Measurements from ENCODE around the gene TGFB1. TPM values are rescaled to one million over a fixed set of nuclear protein-coding genes. Genes with fewer than 3 reads are reported as not detected.

The TGFB1 gene
- total and polyA plus RNA-seq, 9 of the 15 experiments (the other 6 are each of a cell fraction or from before 2014, with no cell fraction given): 0.24 to 159 (median 17.2) TPM

- TF ChIP-seq ZNF184 (CRISPR knock-in tag; IDR thresholded peaks at IDR 0.05): no peak
- peak; percentile 65 for TF ChIP-seq FOSL1 (tag; conservative IDR thresholded peaks at IDR 0.05)
- no peak for TF ChIP-seq SMAD1 (IDR thresholded peaks at IDR 0.05; ENCODE audit: low read depth, low read length, partially characterized antibody)
- TF ChIP-seq ETV1 (tag; conservative IDR thresholded peaks at IDR 0.05; ENCODE audit: low read depth): 0 out of 2 replicates have a peak, but pooled peaks have one; percentile 57
- TF ChIP-seq ZNF140 (CRISPR knock-in tag; IDR thresholded peaks at IDR 0.05): no peak
- no peak; the same call in 1 of the 2 replicates for TF ChIP-seq HDAC8 (tag; IDR thresholded peaks at IDR 0.05)
- TF ChIP-seq MEIS2 (IDR thresholded peaks at IDR 0.05; ENCODE audit: partially characterized antibody): peak; percentile 82
- TF ChIP-seq ZC3H8 (IDR thresholded peaks at IDR 0.05): 0 out of 2 replicates have a peak, but pooled peaks have one; percentile 46
- TF ChIP-seq ATF1 (CRISPR knock-in tag; IDR thresholded peaks at IDR 0.05): no peak
- peak; percentile 85 for TF ChIP-seq ATF1 (tag; IDR thresholded peaks at IDR 0.05)
- no peak for TF ChIP-seq NR1H2 (CRISPR knock-in tag; IDR thresholded peaks at IDR 0.05)
- no peak for TF ChIP-seq CBX5 (IDR thresholded peaks at IDR 0.05; ENCODE audit: borderline replicate concordance, low read depth)
- TF ChIP-seq STAG1 (CRISPR knock-in tag; IDR thresholded peaks at IDR 0.05; ENCODE audit: borderline replicate concordance): no peak
- peak; percentile 92 for TF ChIP-seq E2F8 (IDR thresholded peaks at IDR 0.05; ENCODE audit: low read depth, partially characterized antibody)
- TF ChIP-seq HMGN3 (IDR thresholded peaks at IDR 0.05; ENCODE audit: borderline replicate concordance, extremely low read depth, insufficient read length, low read depth, low read length): peak; percentile 97
- TF ChIP-seq NCOA1 (IDR thresholded peaks at IDR 0.05; ENCODE audit: low read depth): peak; percentile 100
- TF ChIP-seq ZBTB1 (CRISPR knock-in tag; IDR thresholded peaks at IDR 0.05; ENCODE audit: borderline replicate concordance, low read depth): peak; percentile 96
- TF ChIP-seq PRPF4 (IDR thresholded peaks at IDR 0.05; ENCODE audit: insufficient read depth, low read depth, low read length, poor library complexity, severe bottlenecking): no peak
- peak; percentile 92 for TF ChIP-seq POLR2A (conservative IDR thresholded peaks at IDR 0.05)
- peak; percentile 65 for TF ChIP-seq L3MBTL2 (IDR thresholded peaks at IDR 0.05)
- TF ChIP-seq PHF8 (IDR thresholded peaks at IDR 0.05; ENCODE audit: borderline replicate concordance, low read length): peak; percentile 91; the same call in 1 of the 2 replicates
- TF ChIP-seq MNT (conservative IDR thresholded peaks at IDR 0.05): peak; percentile 89 to 96
- peak; percentile 68; the same call in 1 of the 2 replicates for TF ChIP-seq PHB2 (IDR thresholded peaks at IDR 0.05; ENCODE audit: low read depth)
- TF ChIP-seq ZBTB12 (CRISPR knock-in tag; IDR thresholded peaks at IDR 0.05): no peak
- TF ChIP-seq ZFPM2 (CRISPR knock-in tag; IDR thresholded peaks at IDR 0.05): no peak; the same call in 1 of the 2 replicates
Measured at GRCh38 chr19:41310033-41310831, 43.5 kb downstream of the TGFB1 start, which contains the start of gene CCDC97 (continued).
